ENCODE measurements around the gene ENO3.

ENO3 gene

DNA sequence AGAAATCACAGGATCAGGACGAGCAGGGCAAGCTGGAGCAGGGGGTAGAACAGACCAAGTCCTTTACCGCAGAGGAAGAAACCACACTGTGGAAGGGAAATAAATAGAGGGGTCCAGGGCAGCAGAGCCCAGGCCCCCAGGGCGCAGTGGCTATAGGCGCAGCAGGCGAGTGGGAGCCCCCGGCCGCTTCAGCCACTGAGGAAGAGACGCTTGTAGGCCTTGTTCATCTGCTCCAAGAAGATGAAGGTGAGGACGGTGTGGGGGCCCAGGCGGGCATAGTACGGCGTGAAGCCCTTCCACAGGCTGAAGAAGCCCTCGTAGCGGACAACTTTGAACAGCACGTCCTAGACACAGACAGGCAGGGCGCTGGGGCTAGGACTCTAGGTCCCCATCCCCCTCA, 13.4 kb upstream of the ENO3 start:
- no peak for DNase-seq (ENCODE audit: low spot score)

DNA sequence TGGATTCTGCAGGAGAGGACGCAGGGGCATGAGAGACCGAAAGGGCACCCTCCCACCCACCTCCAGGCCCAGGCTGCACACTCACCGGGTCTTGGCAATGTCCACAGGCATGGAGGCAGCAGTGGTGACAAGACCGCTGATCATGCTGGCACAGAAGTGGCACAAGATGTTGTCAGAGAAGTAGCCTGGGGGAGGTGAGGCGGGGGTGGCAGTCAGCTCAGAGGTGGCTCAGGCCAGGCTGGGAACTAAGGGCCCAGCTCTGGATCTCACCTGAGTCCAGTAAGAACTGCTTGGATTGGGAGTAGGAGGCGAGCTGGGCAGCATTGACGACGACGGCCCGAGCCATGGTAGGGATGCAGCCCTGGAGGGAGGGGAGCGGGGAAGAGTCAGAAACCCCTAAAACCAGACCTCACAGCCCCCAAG, 12.8 kb upstream of the ENO3 start:
- DNase-seq (ENCODE audit: low spot score), result no peak

DNA sequence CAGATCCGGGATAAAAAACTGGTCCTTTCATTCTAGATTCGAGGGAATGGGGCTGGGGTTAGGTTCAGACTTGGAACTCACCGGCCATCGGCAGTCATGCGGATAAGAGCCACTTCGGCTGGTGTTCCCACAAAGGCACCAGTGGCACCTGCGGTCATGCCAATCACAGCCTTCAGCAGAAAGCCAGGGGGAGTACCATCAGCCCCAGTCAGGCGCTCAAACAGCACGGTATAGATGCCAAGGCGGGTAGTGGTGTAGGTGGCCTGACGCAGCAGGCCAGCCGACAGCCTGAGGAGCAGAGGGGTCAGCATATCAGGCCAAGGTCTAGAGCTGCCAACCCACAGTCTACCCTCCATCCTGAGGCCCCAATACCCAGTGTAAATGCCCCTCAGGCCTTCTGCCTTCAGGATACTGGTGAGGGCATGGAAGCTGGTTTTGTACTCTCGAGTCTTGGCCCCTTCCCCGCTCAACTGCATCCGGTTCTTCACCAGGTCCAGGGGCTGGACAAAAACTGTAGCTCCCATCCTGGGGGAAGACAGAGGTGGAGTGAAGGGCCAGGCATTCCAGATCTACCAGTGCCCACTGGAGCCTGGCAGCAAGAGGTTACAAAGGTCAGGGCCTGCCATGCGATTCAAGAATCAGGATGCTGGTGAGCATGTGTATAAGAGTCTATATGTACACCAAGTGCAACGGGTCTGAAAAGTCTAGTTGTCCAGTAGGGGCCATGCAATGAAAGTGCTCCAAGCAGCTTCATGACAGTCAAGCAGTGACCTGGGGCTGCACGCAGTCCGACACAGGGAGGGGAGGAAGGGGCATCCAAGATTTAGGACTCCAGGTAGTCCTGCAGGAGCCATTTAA, 12.0 kb upstream of the ENO3 start:
- no peak for DNase-seq (ENCODE audit: low spot score)

DNA sequence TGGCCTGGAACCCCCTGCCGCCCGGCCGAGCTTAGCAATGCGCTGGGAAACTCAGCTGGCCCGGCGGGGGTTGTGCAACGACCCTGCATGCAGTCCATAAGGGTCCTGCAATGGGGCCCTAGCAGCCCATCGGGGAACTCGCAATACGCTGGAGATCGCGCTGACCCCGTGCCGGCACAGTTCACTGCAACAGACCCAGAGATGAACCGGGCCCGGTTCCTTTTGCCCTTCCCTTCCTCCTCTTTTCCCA, 11.4 kb upstream of the ENO3 start:
- no peak for DNase-seq (ENCODE audit: low spot score)

DNA sequence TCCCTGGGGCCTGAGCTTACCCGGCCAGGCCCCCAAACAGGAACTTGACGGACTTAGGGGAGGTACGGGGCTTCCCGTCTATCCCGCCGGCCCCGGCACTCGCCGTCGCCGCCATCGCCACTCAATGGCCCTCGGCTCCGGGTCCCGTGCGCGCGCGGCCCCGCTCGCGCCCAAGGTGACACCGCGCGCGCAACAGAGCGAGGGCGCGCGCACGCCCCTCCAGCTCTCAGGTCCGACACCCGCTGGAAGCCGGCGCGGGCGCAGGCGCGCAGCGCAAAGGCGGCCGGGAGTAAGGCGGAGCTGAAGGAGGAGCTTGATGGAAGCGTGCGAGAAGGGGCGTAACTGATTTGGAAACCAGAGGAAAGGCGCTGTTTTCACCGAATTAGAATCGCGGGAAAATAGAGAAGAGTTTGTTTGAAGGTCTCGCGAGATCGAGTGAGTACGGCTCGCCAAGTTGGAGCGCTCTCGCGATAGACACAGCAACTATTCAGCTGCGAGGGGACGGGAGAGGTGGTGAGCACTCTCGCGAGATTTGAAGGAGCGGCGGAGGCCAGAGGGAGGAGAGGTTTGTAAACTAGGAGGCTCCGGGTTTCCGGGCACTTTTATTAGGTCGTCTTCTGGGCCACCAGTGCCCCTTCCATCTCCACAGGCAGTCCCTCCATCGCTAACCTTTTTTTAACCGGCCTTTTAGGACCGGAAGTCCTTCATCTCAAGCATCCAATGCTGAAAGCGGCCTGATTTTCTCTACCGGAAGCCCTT, 10.9 kb upstream of the ENO3 start, which contains the start of the genes RNF167 and SLC25A11:
Gene RNF167, plus strand, starts transcription at position 473 of the 759 bp plus-strand sequence. CDS start 642 bp downstream, outside the sequence.
Gene SLC25A11, minus strand, starts transcription at position 251 of the 759 bp plus-strand sequence. Its CDS starts 136 bp downstream, at position 115.
- DNase-seq (ENCODE audit: low spot score), result peak; percentile 99

DNA sequence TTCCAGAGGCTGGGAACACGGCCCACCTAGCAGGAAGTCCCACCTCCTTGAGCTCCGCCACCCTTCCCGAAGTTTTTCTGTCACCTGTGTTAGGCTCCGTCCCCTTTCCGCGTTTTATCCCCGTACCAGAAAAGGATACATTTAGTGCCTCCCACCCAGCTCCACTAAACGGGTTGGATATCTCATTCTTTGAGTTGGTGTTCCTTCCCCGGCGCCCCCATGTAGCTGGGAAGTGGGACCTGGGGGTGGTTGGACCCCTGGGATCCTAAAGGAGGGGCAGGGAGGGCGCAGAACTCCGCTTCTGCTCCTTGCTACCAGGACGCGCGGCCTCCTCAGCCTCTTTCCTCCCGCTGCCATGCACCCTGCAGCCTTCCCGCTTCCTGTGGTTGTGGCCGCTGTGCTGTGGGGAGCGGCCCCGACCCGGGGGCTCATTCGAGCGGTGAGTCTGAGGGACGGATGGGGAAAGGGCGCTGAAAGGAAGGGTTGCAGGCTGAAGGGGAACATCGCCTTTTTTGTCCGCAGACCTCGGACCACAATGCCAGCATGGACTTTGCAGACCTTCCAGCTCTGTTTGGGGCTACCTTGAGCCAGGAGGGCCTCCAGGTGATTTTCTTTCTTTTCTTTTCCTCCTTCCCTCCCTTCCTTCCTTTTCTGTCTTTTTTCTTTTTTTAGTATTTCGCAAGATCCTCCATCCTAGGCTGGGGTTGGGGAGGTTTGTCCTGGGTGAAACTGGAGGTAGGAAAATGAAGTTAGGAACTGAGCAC, 10.2 kb upstream of the ENO3 start:
- DNase-seq (ENCODE audit: low spot score), result peak; percentile 33

DNA sequence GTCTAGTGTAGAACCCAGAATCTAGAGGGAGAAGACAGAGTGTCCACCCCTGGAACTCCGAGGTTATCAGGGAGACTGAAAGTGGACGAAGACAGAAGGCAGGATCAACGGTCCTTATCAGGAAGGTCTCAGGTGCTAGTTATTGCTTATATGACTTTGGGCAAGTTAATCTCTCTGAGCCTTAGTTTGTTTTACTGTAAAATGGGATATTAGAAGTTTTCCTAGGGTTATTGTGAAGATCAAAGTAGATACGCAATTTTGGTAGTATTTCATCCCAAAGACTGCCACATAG, 9.7 kb upstream of the ENO3 start:
- DNase-seq (ENCODE audit: low spot score), result no peak

DNA sequence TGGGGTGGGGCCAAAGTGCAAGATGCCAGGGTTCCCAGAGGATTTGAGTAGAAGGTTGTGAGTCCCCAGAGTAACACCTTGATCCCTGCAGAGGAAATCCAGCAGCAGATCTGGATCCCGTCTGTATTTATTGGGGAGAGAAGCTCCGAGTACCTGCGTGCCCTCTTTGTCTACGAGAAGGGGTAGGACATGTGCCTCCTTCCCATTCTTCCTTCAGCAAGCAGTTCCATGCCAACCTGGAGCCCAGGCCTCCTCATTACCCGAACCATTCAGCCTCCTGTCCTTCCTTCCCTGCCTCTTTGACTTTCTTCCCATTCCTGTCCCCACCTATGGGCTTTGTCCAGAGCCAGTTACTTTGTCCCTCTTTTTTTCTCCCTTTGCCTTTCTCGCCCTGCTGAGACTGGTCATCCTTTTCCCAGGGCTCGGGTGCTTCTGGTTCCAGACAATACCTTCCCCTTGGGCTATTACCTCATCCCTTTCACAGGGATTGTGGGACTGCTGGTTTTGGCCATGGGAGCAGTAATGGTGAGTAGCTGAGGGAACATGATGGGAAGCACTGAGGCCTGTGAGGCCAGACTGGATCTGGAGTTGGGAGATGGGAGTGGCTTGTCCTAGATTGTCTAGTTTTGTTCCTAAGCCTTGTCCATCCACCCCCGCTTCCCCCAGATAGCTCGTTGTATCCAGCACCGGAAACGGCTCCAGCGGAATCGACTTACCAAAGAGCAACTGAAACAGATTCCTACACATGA, 8.0 kb upstream of the ENO3 start:
- no peak for DNase-seq (ENCODE audit: low spot score)

DNA sequence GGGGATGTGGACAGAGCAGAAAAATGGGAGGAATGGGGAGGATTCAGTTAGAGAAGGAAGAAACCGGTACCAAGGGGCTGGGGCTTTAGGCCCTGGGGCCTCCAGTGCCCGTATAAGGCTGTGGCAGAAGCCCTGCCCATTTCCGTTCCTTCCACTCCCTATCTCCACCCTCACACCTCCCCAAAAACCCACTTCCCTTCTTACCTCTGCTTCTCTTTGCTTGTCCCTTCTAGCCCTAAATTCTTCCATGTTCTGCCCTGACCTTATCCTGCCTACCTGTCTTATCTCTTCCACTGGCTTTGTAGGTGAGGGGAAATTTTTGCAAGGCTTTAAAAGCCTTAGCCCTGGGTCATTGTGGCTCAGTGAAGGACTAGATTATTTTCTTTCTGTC, 6.8 kb upstream of the ENO3 start:
- DNase-seq (ENCODE audit: low spot score), result peak; percentile 62

DNA sequence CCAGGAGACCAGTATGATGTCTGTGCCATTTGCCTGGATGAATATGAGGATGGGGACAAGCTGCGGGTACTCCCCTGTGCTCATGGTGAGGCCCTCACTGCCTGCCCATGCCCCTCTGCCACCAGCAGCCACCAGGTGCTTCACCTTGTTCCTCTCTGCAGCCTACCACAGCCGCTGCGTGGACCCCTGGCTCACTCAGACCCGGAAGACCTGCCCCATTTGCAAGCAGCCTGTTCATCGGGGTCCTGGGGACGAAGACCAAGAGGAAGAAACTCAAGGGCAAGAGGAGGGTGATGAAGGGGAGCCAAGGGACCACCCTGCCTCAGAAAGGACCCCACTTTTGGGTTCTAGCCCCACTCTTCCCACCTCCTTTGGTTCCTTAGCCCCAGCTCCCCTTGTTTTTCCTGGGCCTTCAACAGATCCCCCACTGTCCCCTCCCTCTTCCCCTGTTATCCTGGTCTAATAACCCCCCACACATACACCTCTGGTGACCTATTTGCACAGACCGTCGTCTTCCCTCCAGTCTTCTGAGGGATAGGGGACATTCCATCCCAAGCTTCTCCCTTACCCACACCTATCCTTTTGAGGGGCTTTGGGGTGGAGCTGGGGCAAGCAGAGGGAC, 6.3 kb upstream of the ENO3 start:
- DNase-seq (ENCODE audit: low spot score), result peak; percentile 24

DNA sequence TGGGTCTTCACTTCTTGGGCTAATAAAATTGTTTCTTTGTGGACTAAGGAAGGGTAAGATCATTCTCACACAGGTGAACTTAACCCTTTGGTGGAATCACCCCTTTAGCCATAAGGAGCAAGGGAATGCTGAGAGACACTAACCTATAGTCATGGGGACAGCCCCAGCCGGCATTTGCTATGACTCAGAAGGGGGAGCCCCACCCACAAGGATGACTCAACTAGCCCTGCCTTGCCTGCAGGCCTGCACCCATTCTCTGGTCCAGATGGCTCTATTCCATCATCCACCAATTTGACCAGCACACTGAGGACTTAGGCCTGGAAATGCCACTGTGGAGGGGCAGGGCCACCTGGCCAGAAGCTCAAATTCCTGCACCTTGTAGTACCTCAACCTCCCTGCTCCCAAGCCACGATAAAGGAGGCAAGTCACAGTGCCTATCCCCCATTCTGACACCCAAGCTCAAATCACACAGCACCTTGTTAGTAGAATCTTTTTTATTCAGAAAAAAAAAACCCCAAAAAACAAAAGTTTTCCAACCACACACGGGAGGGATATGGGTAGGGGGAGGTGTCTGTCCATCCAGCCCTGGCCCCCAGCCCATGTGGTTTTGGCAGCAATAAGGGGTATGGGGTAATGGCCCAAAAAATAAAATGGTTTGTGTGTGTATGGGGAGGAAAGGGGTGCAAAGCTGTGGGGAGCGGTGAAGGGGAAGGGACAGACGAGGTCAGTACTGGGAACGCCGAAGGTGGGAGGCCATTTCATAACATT, 5.6 kb upstream of the ENO3 start:
- DNase-seq (ENCODE audit: low spot score), result peak; percentile 88

DNA sequence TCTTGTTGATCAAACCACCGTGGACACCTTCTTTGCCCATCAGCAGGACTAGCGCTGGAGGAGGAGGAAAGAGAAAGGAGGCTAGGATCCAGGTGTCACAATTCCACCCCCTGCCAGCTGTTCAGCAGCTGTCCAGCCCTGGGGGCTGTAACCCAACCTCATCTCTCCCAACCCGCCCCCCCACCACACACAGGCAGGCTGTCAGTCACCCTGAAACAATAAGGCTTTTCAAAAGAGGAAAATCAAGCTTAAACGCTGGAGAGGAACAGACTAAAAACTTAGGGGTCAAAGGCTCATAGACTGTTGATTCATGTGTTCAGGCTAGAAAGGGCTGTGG, 5.0 kb upstream of the ENO3 start:
- no peak for DNase-seq (ENCODE audit: low spot score)

DNA sequence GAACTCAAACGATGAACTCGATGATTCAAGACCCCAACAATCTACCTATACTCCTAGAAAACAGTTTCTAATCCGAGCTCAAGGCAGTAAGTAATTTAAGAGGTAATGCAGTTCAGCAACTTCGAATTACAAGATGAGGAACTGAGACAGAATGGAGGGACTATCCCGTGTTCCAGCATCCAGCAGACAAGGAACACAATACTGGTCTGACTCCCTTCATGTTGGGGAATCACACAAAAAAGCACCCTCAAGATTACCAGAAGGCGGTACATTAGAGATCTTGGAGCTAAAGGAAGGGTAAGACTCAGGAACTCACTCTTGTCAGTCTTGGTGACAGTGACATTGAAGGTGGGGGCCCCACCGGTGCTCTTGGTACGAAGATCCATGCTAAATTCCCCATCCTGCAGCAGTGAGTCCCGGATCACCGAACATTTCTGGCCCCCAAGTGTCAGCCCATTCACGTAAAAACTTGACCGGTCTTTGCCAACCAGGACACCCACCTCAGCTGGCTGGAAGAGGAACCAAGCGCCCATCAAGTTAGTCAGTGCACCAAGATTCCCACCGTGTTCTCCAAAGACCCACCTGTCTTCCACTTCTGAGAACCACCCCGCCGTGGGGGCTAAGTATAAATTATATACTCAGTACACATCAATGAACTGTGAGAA, 4.5 kb upstream of the ENO3 start:
- DNase-seq (ENCODE audit: low spot score), result no peak

DNA sequence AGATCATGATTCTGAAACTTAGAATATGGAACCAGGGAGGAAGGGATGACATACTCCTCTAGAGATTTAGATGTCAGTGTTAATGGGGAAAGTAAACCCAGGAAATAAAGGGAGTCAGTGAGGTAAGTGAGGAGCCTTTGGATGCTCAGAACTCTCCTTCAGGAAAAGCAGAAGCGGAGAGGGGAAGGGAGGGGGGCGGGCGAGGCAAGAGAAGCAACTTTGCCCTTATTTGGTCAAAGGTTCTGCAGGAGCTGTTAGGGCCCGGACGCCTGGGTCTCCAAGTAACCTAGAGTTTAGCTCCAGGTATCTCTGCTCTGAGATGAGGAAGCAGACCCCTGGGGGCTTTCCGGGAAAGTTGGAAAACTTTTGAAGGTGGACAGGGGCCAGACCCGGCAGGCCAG, 3.9 kb upstream of the ENO3 start:
- no peak for DNase-seq (ENCODE audit: low spot score)

DNA sequence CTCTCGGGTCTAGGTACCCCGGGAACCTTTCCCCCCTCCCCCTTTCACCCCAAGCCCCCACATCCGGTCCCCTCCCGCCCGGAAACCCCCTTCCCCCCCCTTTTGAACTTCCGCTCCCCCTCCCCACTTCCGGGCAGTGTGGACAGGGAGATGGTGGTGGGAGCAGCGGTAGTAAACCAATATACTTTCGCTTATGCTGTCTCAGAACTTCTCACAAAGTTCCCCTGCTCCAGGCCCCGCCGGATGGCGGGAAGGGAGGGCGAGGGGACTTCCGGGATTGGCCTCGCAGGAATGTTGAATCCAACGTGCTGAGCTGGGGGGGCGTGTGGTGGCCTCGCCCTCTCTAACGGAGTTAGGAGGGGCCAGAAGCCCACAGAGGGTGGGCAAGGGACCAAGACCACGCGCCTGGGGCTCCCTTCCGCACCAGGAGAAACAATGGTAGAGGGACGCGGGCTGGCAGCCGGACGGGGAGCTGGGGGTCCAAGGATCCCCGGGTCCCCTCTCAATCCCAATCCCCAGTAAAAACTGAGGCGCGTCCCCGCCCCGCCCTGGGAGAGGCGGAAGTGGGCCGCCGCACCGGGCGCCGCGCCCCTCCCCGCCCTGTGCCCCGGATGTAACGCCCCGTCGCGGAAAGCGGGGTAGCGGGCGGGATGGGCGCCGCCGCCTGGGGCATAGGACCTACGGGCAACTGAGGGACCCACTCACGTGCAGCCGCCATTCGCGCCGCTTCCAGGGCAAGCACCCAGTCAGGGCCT, 3.3 kb upstream of the ENO3 start:
- DNase-seq (ENCODE audit: low spot score), result peak; percentile 60

DNA sequence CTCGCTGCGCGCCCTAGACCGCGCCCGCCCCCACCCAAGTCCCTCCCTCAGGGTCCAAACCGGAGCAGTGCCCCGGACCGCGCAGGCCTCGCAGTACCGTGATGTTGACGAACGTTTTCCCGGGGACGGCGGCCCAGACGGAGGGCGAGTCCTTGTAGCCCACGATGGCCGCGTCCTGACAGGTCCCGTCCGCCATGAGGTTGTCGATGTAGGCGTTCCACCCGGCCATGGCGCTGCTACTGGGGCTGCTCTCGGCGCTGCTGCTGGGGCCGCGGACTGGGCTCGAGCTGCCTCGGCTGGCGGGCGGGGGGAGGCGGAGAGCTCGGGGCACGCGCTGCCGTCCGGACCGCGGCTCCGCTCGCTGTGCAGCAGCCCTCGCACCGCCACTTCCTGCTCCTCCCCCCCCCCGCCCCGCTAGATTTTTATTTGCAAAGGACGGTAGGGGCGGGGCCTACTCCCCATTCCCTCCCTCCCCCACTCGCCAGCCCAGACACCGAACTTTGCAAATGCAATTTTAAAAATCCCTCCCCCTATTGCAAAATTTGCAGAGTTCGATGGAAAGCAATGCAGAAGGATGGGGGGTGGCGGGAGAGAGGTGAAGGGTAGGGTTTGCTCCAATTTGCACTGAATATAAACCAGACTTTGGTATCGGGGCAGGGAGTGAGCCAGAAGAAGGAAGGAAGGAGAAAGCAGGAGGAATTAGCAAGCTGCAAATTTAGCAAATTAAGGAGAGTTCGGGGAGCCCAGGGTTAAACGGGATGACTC, 2.6 kb upstream of the ENO3 start, which contains the start of gene PFN1:
Gene PFN1, minus strand, starts transcription at position 365 of the 765 bp plus-strand sequence. Its CDS starts 136 bp downstream, at position 229.
- peak; percentile 95 for DNase-seq (ENCODE audit: low spot score)

DNA sequence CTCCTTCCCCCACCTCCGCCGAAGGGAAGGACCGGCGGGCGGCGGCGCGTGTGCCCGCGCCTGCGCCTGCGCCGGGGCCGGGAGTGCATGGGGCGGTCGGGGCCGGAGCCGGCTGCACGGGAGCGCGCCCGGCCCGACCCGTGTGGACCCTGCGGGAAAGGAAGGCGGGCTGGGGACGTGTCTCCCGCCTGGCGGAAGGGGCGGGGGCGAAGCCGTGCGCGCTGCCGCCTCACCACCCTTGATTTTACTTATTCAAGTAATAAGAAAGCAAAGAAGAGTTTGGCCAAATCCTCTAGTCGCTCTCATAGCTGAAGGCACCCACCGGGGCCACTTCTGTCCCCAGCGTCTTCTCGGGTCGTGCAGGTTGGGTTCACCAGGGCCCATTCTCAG, 2.0 kb upstream of the ENO3 start:
- DNase-seq (ENCODE audit: low spot score), result peak; percentile 71

DNA sequence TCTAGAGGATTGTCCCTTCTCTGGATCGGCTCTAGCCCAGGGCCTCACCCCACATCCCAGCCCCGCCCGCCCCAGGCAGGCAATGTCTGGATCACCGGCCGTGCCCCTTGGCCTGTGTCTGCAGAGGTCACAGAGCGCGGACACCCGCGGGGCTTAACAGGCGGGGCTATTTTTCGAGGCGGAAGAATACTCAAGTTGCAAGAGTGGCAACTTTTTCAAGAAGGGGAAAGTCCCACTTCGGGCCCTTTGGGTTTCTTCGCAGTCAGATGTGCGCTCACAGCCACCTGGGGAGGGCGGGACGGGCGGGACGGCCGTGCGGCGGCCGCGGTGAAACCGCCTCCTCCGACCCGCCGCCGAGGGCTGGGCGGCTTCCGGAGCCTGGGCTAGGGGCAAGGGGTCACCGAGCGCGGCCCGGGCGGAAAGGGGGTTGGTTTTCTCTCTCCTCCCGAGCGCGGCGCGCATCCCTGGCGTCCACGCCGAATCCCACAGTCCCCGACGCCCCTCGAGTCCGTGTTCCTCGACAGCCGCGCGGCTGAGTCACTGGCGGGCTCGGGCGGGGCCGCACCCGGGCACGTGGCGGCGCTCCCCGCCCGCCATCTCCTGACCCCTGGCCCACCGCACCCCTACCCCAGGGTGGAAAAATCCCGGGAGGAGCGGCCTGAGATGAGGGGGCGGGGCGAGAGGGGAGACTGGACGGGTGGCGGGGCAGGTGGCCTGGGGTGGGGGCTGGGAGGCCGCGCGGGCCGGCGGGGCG, 1.4 kb upstream of the ENO3 start:
- DNase-seq (ENCODE audit: low spot score), result peak; percentile 88

Data from CD4-positive, alpha-beta T cell treated with Interleukin-2 at 100 ng/mL for 4 hours (primary cell).